Stimulated activated memory B cell treated with anti-CD40 and anti-IgM and Interleukin-4, amounts not matched to agents 10 μg/mL and 1 μg/mL and 100 μg/mL, for 72 hours (primary cell): ENCODE measurements around the gene SPRY2.

Experiments used
- ATAC-seq: fragments of 150-1000 bp; cut with Tn5 transposase; 2 replicates; pipeline ENCODE4 v1.10.0; 2021
- H3K27ac Mint-ChIP-seq: one replicate; pipeline ENCODE4 v1.8.0; 2022; ENCODE audit warnings: mild to moderate bottlenecking, mixed read lengths
- H3K27me3 Mint-ChIP-seq: one replicate; pipeline ENCODE4 v1.8.0; 2022; ENCODE audit warnings: mixed read lengths
- H3K36me3 Mint-ChIP-seq: one replicate; pipeline ENCODE4 v1.8.0; 2022; ENCODE audit warnings: mixed read lengths
- H3K4me1 Mint-ChIP-seq: one replicate; pipeline ENCODE4 v1.8.0; 2022; ENCODE audit warnings: mixed read lengths
- H3K4me3 Mint-ChIP-seq: one replicate; pipeline ENCODE4 v1.8.0; 2022; ENCODE audit warnings: mild to moderate bottlenecking, moderate library complexity, mixed read lengths
- H3K9me3 Mint-ChIP-seq: one replicate; pipeline ENCODE4 v1.8.0; 2022; ENCODE audit warnings: mixed read lengths

The SPRY2 gene

GRCh38 chr13:80339563-80339911 lies 1.4 kb downstream of the SPRY2 start:
- no peak for ATAC-seq
- peaks cover 22% of the 10 kb centered on the region for H3K4me1 Mint-ChIP-seq
- H3K27ac Mint-ChIP-seq, result no peak overlapping the region
- no peaks in the 10 kb centered on the region for H3K36me3 Mint-ChIP-seq
- no peak overlapping the region for H3K4me3 Mint-ChIP-seq
- H3K9me3 Mint-ChIP-seq, result no peaks in the 10 kb centered on the region
- peaks cover 8% of the 10 kb centered on the region for H3K27me3 Mint-ChIP-seq

- Mint-ChIP-seq H3K4me1 (peaks cover 22% of the 10 kb centered on the region), H3K27me3 (peaks cover 8% of the 10 kb centered on the region), H3K36me3 (no peaks in the 10 kb centered on the region), H3K9me3 (no peaks in the 10 kb centered on the region), H3K27ac (no peak overlapping the region), H3K4me3 (no peak overlapping the region)
- no peak for ATAC-seq
These were observed 2.0 kb downstream of the SPRY2 start for GRCh38 chr13:80338781-80339562.

GRCh38 chr13:80337288-80338081 lies 3.4 kb downstream of the SPRY2 start:
- Mint-ChIP-seq H3K4me3 (no peak overlapping the region), H3K36me3 (no peaks in the 10 kb centered on the region), H3K27me3 (peaks cover 8% of the 10 kb centered on the region), H3K27ac (no peak overlapping the region), H3K4me1 (peaks cover 10% of the 10 kb centered on the region), H3K9me3 (no peaks in the 10 kb centered on the region)
- ATAC-seq, result no peak

GRCh38 chr13:80336776-80337287 lies 4.1 kb downstream of the SPRY2 start:
- Mint-ChIP-seq H3K27me3 (peaks cover 8% of the 10 kb centered on the region), H3K27ac (no peak overlapping the region), H3K9me3 (no peaks in the 10 kb centered on the region), H3K4me1 (peaks cover 3% of the 10 kb centered on the region), H3K4me3 (no peak overlapping the region), H3K36me3 (no peaks in the 10 kb centered on the region)
- no peak for ATAC-seq

- Mint-ChIP-seq H3K4me3 (no peak overlapping the region), H3K4me1 (no peaks in the 10 kb centered on the region), H3K9me3 (no peaks in the 10 kb centered on the region), H3K27ac (no peak overlapping the region), H3K27me3 (peaks cover 8% of the 10 kb centered on the region), H3K36me3 (no peaks in the 10 kb centered on the region)
- no peak for ATAC-seq
These were observed 4.6 kb downstream of the SPRY2 start for GRCh38 chr13:80336370-80336769.

GRCh38 chr13:80334597-80335260 lies 6.2 kb downstream of the SPRY2 start:
- H3K36me3 Mint-ChIP-seq, result no peaks in the 10 kb centered on the region
- no peaks in the 10 kb centered on the region for H3K4me1 Mint-ChIP-seq

GRCh38 chr13:80331984-80332383 lies 8.9 kb downstream of the SPRY2 start:
- H3K9me3 Mint-ChIP-seq, result no peaks in the 10 kb centered on the region
- H3K4me3 Mint-ChIP-seq, result no peak overlapping the region
- no peak for ATAC-seq
- no peaks in the 10 kb centered on the region for H3K36me3 Mint-ChIP-seq
- no peaks in the 10 kb centered on the region for H3K4me1 Mint-ChIP-seq
- H3K27me3 Mint-ChIP-seq, result peaks cover under 1% of the 10 kb centered on the region
- H3K27ac Mint-ChIP-seq, result no peak overlapping the region

More at GRCh38 chr13:80334597-80335260, 6.2 kb downstream of the SPRY2 start:
- Mint-ChIP-seq H3K27me3 (peaks cover 8% of the 10 kb centered on the region), H3K4me3 (no peak overlapping the region), H3K9me3 (no peaks in the 10 kb centered on the region), H3K27ac (no peak overlapping the region)
- no peak for ATAC-seq

- H3K36me3 Mint-ChIP-seq, result no peaks in the 10 kb centered on the region
These were observed 11.7 kb downstream of the SPRY2 start for GRCh38 chr13:80329250-80329649.

GRCh38 chr13:80319004-80319403 lies 21.9 kb downstream of the SPRY2 start:
- Mint-ChIP-seq H3K27me3 (no peaks in the 10 kb centered on the region), H3K36me3 (no peaks in the 10 kb centered on the region), H3K4me3 (no peak overlapping the region), H3K9me3 (peaks cover 9% of the 10 kb centered on the region), H3K4me1 (no peaks in the 10 kb centered on the region), H3K27ac (no peak overlapping the region)
- ATAC-seq, result no peak

More at GRCh38 chr13:80329250-80329649, 11.7 kb downstream of the SPRY2 start:
- ATAC-seq, result no peak
- Mint-ChIP-seq H3K9me3 (no peaks in the 10 kb centered on the region), H3K27me3 (no peaks in the 10 kb centered on the region), H3K4me3 (no peak overlapping the region), H3K27ac (no peak overlapping the region), H3K4me1 (no peaks in the 10 kb centered on the region)

- Mint-ChIP-seq H3K4me3 (no peak overlapping the region), H3K9me3 (peaks cover 8% of the 10 kb centered on the region), H3K36me3 (no peaks in the 10 kb centered on the region), H3K4me1 (no peaks in the 10 kb centered on the region), H3K27ac (no peak overlapping the region), H3K27me3 (no peaks in the 10 kb centered on the region)
- ATAC-seq, result no peak
These were observed 25.9 kb downstream of the SPRY2 start for GRCh38 chr13:80314711-80315653.

- no peaks in the 10 kb centered on the region for H3K36me3 Mint-ChIP-seq
- ATAC-seq, result no peak
- no peaks in the 10 kb centered on the region for H3K9me3 Mint-ChIP-seq
- H3K4me3 Mint-ChIP-seq, result no peak overlapping the region
- no peak overlapping the region for H3K27ac Mint-ChIP-seq
- no peaks in the 10 kb centered on the region for H3K27me3 Mint-ChIP-seq
- H3K4me1 Mint-ChIP-seq, result no peaks in the 10 kb centered on the region
These were observed 27.2 kb downstream of the SPRY2 start for GRCh38 chr13:80313668-80314256.

GRCh38 chr13:80312967-80313366 lies 28.0 kb downstream of the SPRY2 start:
- Mint-ChIP-seq H3K27me3 (no peaks in the 10 kb centered on the region), H3K9me3 (no peaks in the 10 kb centered on the region), H3K36me3 (no peaks in the 10 kb centered on the region), H3K4me1 (no peaks in the 10 kb centered on the region), H3K4me3 (no peak overlapping the region), H3K27ac (no peak overlapping the region)
- no peak for ATAC-seq

- no peak overlapping the region for H3K27ac Mint-ChIP-seq
- H3K9me3 Mint-ChIP-seq, result no peaks in the 10 kb centered on the region
- no peaks in the 10 kb centered on the region for H3K4me1 Mint-ChIP-seq
- H3K36me3 Mint-ChIP-seq, result no peaks in the 10 kb centered on the region
- H3K27me3 Mint-ChIP-seq, result no peaks in the 10 kb centered on the region
- H3K4me3 Mint-ChIP-seq, result no peak overlapping the region
- no peak for ATAC-seq
These were observed 28.8 kb downstream of the SPRY2 start for GRCh38 chr13:80312012-80312704.

GRCh38 chr13:80309926-80310325 lies 31.0 kb downstream of the SPRY2 start:
- no peaks in the 10 kb centered on the region for H3K36me3 Mint-ChIP-seq
- no peak overlapping the region for H3K27ac Mint-ChIP-seq
- no peaks in the 10 kb centered on the region for H3K27me3 Mint-ChIP-seq
- peaks cover 8% of the 10 kb centered on the region for H3K4me1 Mint-ChIP-seq
- no peak for ATAC-seq
- no peaks in the 10 kb centered on the region for H3K9me3 Mint-ChIP-seq
- H3K4me3 Mint-ChIP-seq, result no peak overlapping the region
